ENCODE data around the gene MCM9. TPM values are rescaled to one million over a fixed set of nuclear protein-coding genes. Genes with fewer than 3 reads are reported as not detected.

Gene MCM9
- total and polyA plus RNA-seq, 2 of the 13 experiments (the other 11 are each of a cell fraction or from before 2014, with no cell fraction given) = 3.8 to 17.2 TPM

- no peak for TF ChIP-seq ZNF510 (CRISPR knock-in tag; IDR thresholded peaks at IDR 0.05; ENCODE audit: low read depth)
- TF ChIP-seq SSRP1 (CRISPR knock-in tag; IDR thresholded peaks at IDR 0.05) = no peak
- TF ChIP-seq SOX5 (CRISPR knock-in tag; IDR thresholded peaks at IDR 0.05; ENCODE audit: borderline replicate concordance) = no peak
- peak; percentile 32; the same call in 1 of the 2 replicates for TF ChIP-seq KDM2A (CRISPR knock-in tag; IDR thresholded peaks at IDR 0.05; ENCODE audit: borderline replicate concordance, low read depth)
- no peak for TF ChIP-seq MXD1 (CRISPR knock-in tag; IDR thresholded peaks at IDR 0.05)
- TF ChIP-seq ZEB1 (IDR thresholded peaks at IDR 0.05; ENCODE audit: insufficient replicate concordance, low read depth) = no peak
- TF ChIP-seq XRCC5 (optimal IDR thresholded peaks at IDR 0.05; ENCODE audit: low read length) = peak; percentile 90
- TF ChIP-seq ZNF749 (CRISPR knock-in tag; IDR thresholded peaks at IDR 0.05; ENCODE audit: borderline replicate concordance) = no peak
- TF ChIP-seq ATF3 (CRISPR knock-in tag; IDR thresholded peaks at IDR 0.05) = no peak
- peak; percentile 47 for TF ChIP-seq GATAD2A (CRISPR knock-in tag; IDR thresholded peaks at IDR 0.05)
Observed at GRCh38 chr6:118800394-118801071, 134.4 kb downstream of the MCM9 start (continued).

- ATAC-seq (peak; percentile 11), FAIRE-seq (no peak), DNase-seq (ENCODE audit: low spot score) (no peak)
- intact Hi-C loops (cut with micrococcal nuclease; ENCODE audit: unreplicated experiment) = loop anchor here (2.0 to 10.0 kb wide), 3 partner anchors 95 to 315 kb away; partner anchors contain the start of gene ASF1A
- H3K9me3 ChIP-seq (ENCODE audit: low read length) = no peaks in the 10 kb centered on the region
- H4K20me1 ChIP-seq (ENCODE audit: insufficient read depth, low read length) = no peaks in the 10 kb centered on the region
- BruUV-seq (replicated peaks) = no TSS peak
- TF ChIP-seq GZF1 (CRISPR knock-in tag; IDR thresholded peaks at IDR 0.05) (no peak), ZNF780A (CRISPR knock-in tag; IDR thresholded peaks at IDR 0.05) (no peak), MEIS1 (CRISPR knock-in tag; IDR thresholded peaks at IDR 0.05; ENCODE audit: borderline replicate concordance) (0 out of 2 replicates have a peak, but pooled peaks have one; percentile 32), ZNF713 (CRISPR knock-in tag; IDR thresholded peaks at IDR 0.05) (no peak), ZKSCAN8 (CRISPR knock-in tag; IDR thresholded peaks at IDR 0.05; ENCODE audit: borderline replicate concordance) (peak; percentile 81; the same call in 1 of the 2 replicates)
- H3K4me2 ChIP-seq (ENCODE audit: low read depth, low read length) = no peak overlapping the region
- no peak overlapping the region for H3K27ac ChIP-seq (ENCODE audit: extremely low read length, insufficient read depth, low read length)
- H3K4me1 ChIP-seq (ENCODE audit: insufficient read depth, low read length) = peaks cover 16% of the 10 kb centered on the region
- POLR2A ChIA-PET = no interaction called here
- H3K9ac ChIP-seq (ENCODE audit: insufficient read depth, low read depth, low read length) = no peak overlapping the region
- in situ Hi-C loops (cut with HindIII; ENCODE audit: extremely low pct_ligation_motif_present, low pct_unique_long_range_greater_than_20kb) = no loop called here
- no peaks in the 10 kb centered on the region for H3K36me3 ChIP-seq (replicated peaks in 1 of 2; ENCODE audit: control insufficient read depth in 1 of 2, insufficient read depth in 2 of 2, low read length in 2 of 2)
- H3K27me3 ChIP-seq (ENCODE audit: control insufficient read depth in 1 of 2, insufficient read depth in 2 of 2, low read length in 2 of 2) = no peaks in the 10 kb centered on the region
- H2AFZ ChIP-seq (ENCODE audit: low read length) = no peak overlapping the region
- CTCF ChIA-PET (ENCODE audit: low intra/inter-chr PET ratio, low total read pairs) = no interaction called here
- 72% methylated on average over 4 of the region's 4 CpGs for WGBS (ENCODE audit: low lambda C conversion rate)
- H3K79me2 ChIP-seq (ENCODE audit: insufficient read depth, low read length) = no peaks in the 10 kb centered on the region
- no peak overlapping the region for H3K4me3 ChIP-seq (replicated peaks in 1 of 3; ENCODE audit: insufficient read depth in 1 of 3, low read depth in 2 of 3, low read length in 3 of 3)
Observed at GRCh38 chr6:118799826-118800225, 135.1 kb downstream of the MCM9 start.
